GM18498 (cell line): ENCODE results near the gene ZNF276.

Experiments used
- ATAC-seq: cut with Tn5 transposase; IDR thresholded peaks from one replicate; pipeline ENCODE4 v1.9.1; 2021; ENCODE audit warnings: mild to moderate bottlenecking, moderate library complexity; ENCODE audit not compliant: unreplicated experiment

ZNF276 gene

DNA sequence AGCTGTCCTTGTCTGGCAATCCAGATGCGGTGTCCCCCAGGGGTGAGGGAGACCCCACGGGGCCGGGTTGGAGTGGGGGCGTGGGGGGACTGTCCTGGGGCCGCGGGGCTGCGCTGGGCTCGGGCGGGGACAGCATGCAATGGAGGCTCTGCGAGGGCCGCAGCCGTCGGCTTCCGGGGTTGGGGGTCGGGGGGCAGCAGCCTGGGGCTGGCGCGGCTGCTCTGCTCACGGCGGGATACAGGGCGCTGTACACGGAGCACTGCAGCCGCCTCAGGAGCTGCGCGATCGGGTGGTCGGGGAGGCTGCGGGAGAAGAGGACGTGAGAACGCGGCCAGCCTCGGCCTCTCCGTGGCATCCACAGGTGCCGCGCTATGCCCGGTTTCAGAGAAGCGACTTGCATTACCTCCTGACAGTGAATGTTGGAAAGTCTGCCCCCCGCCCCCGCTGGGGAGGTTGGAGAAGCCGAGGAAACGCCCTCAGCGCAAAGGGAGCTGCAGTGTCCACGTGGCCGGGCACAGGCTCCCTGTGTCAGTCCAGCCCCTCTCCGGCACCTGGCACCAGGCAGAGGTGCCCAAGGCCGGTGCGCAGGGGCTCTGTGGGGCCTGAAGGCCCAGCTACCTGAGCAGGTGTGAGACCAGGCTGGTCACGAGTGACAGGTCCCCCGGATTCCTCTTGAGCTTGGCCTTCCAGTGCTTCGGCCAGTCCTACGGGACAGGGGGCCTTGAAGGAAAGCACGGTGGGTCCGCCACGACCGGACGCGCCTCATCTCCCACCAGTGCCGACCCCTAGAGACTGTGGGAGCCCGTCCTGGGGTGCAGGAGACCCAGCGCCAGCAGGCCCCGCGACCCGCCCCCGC, 10.4 kb upstream of the ZNF276 start:
- no peak for ATAC-seq

DNA sequence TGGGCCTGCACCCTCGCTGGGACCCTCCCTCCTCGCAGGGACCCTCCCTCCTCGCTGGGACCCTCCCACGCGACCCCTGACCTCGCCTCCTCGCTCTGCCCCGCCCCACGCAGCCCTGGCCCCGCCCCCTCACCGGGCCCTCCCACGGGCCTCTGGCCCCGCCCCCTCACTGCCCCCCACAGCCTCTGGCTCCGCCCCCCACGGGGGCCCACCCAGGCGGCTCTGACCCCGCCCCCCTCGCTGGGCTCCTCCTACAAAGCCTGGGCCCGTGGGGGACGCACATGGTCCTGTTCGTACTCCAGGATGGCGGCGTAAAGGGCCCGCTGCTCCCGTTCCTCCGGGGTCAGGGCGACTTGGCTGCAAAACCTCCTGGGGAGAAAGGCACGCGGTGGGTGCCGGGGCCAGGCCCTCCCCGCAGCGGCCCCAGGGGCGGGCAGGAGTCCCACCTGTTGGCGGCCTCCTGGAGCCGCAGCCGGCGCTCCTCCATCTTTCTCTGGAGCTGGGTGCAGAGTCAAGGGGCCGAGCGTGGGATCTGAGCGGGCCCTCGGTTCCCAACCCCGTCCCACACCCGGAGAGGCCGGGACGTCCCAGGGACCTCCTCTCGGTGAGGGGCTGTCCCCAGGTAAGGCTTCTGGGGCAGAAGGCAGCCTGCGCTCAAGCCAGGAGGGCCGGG, 9.6 kb upstream of the ZNF276 start:
- no peak for ATAC-seq

DNA sequence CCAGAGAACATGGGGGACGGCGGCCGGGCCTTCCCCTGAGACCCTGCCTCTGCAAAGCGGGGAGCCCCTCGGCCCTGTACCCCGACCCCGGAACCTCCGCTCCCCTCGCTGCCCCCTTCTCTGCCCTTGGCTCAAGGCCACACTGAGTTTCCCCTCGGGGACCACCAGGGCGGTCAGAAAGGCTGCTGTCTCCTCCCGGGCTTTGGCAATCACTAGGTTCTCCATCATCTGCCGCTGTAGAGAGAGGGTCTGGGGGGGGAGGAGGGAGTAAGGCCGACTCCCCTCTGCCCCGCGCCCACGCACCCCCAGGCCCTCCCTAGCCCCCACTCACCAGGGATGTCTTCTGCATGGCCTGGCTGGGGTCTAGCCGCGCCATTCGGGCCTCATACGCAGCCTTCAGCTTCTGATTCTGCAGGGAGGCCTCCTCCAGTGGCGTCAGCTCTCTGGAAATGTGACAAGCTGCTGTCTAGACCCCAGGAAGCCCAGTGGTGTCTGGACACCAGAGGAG, 9.0 kb upstream of the ZNF276 start:
- ATAC-seq: no peak

GRCh38 chr16:89716493-89716892, 4.8 kb upstream of the ZNF276 start:
- ATAC-seq: no peak

- no peak for ATAC-seq
These were observed 4.2 kb upstream of the ZNF276 start for GRCh38 chr16:89716916-89717687.

DNA sequence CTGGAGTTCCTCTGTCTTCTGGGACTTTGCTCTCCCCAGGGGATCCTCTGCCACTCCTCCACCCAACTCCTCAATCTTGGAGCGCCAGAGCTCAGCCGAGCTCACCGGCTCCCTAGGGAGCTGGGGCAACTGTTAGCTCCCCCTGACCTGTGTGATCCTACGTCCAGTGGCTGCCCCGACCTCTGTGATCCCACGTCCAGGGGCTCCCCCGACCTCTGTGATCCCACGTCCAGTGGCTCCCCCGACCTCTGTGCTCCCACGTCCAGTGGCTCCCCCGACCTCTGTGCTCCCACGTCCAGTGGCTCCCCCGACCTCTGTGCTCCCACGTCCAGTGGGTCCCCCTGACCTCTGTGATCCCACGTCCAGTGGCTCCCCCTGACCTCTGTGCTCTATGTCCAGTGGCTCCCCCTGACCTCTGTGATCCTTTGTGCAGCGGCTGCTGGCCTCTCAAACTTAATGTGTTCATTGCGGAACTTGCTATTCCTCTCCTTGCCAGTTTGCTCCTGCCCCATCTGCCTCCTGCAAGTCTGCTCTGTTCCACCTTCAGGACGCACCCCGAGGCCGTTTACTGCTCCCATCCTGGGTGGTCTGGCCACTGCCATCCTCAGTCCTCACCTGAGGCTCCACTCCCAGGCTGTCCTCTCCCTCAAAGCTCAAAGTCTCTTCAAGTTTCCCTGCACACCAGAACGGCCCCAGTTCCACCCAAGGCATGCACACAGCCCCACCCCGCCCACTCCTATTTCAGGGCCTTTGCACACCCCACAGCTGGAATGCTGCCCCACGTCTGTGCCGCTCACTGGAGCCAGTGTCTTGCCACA, 3.4 kb upstream of the ZNF276 start:
- no peak for ATAC-seq

GRCh38 chr16:89720551-89720812, 855 bp upstream of the ZNF276 start:
- ATAC-seq: peak; percentile 32

- ATAC-seq: peak; percentile 40
These were observed 432 bp downstream of the ZNF276 start for GRCh38 chr16:89721546-89722391.

GRCh38 chr16:89722392-89723278, 1.3 kb downstream of the ZNF276 start:
- peak; percentile 16 for ATAC-seq

GRCh38 chr16:89723279-89724250, 2.2 kb downstream of the ZNF276 start:
- ATAC-seq: no peak

- no peak for ATAC-seq
These were observed 6.2 kb downstream of the ZNF276 start for GRCh38 chr16:89727406-89728120.

- no peak for ATAC-seq
These were observed 8.0 kb downstream of the ZNF276 start for GRCh38 chr16:89729293-89729692.

DNA sequence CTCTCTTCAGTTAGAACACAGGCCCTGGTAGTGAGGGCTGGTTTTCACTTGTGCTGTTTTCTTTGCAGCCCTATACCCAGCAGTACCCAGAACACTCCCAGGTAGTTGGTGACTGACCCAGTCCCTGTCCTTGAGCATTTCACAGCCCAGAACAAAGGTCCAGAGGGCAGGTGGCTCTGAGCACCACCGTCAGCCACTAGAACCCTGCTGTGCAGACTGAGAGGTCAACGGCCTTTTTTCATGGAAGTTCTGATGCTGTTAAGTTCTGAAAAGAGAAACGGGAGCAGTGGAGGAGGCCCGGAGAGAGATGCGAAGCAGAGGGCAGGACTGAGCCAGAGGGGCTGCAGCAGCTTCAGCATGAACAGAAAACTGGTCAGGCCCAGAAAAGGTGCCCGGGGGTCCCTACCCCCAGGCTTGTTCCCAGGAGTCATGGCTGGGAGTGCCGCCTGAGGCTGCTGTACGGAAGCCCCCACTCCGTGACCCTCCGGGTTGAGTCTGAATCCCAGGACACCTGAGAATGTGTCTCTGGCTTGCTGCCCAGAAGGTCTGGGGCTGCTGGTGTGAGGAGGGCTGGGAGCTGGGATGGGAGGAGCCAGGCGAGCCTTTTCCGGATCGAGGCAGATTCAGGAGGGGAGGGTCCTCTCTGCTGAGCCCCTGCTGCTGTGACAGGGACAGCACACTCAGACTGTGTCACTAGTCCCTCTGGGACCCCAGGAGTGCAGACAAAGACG, 8.7 kb downstream of the ZNF276 start:
- ATAC-seq: no peak

- no peak for ATAC-seq
These were observed 9.4 kb downstream of the ZNF276 start for GRCh38 chr16:89730610-89731234.

- ATAC-seq: no peak
These were observed 11.0 kb downstream of the ZNF276 start for GRCh38 chr16:89732142-89732917.
